ENCODE measurements around the gene SAMD11. TPM values are rescaled to one million over a fixed set of nuclear protein-coding genes. Genes with fewer than 3 reads are reported as not detected.
"Not testable (repeated sequence)": the region's sequence is repeated elsewhere in the genome, so short reads cannot be mapped to it uniquely, and the experiment has no call there.

Gene SAMD11
- total RNA-seq, 2 experiments from 2014 or later: not detected

DNA sequence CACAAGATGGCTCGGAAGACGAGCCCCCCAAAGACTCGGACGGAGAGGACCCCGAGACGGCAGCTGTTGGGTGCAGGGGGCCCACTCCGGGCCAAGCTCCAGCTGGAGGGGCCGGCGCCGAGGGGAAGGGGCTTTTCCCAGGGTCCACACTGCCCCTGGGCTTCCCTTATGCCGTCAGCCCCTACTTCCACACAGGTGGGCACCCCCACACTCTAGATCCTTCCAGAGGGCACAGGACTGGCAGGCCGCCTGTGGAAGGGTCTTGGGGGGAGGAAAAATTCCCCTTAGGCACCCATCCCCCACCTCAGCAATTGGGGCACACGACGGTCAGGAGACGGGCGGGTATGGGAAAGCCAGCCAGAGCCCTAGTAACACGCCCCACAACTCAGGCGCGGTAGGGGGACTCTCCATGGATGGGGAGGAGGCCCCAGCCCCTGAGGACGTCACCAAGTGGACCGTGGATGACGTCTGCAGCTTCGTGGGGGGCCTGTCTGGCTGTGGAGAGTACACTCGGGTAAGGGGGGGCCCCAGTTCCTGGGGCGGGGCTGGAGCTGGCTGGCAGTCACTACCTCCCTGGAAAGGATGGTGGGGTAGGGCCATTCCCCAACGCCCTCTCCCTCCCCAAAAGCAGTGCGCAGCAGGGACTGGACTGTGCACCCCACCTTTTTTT, 19.3 kb downstream of the SAMD11 start:
- Mint-ChIP-seq H3K27ac (no peak overlapping the region), H3K36me3 (ENCODE audit: low read depth) (peaks cover 16% of the 10 kb centered on the region), H3K4me3 (no peak overlapping the region), H3K27me3 (peaks cover 27% of the 10 kb centered on the region), H3K9me3 (no peaks in the 10 kb centered on the region), H3K4me1 (peaks cover 7% of the 10 kb centered on the region)
- POLR2A ChIA-PET: interaction anchor here (1.3 to 1.7 kb wide), 3 partner anchors 16 to 24 kb away, joined by 4 to 8 read pairs (median 4); partner anchors contain the start of genes NOC2L and PLEKHN1
- DNase-seq: no peak
- CTCF ChIA-PET: no interaction called here

DNA sequence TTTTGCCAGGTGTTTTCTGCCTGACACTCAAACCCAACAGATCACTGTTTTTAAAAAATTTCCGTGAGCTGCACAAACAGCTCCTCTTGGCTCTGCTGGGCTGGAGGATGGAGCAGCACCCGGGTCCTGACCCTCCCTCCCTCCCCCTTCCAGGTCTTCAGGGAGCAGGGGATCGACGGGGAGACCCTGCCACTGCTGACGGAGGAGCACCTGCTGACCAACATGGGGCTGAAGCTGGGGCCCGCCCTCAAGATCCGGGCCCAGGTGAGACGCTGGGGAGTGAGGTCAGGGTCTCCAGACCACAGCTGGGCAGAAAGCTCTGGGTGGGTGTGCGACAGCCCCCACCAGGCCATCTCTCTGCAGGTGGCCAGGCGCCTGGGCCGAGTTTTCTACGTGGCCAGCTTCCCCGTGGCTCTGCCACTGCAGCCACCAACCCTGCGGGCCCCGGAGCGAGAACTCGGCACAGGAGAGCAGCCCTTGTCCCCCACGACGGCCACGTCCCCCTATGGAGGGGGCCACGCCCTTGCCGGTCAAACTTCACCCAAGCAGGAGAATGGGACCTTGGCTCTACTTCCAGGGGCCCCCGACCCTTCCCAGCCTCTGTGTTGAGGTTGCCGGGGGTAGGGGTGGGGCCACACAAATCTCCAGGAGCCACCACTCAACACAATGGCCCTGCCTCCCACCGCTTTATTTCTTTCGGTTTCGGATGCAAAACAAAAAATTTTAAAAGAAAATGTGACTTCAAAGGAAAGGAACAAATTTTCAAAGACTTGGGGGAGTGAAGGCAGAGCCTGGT, 20.0 kb downstream of the SAMD11 start:
- Mint-ChIP-seq H3K4me3 (no peak overlapping the region), H3K36me3 (ENCODE audit: low read depth) (peaks cover 17% of the 10 kb centered on the region), H3K27ac (no peak overlapping the region), H3K4me1 (peaks cover 7% of the 10 kb centered on the region), H3K27me3 (peaks cover 20% of the 10 kb centered on the region), H3K9me3 (no peaks in the 10 kb centered on the region)
- POLR2A ChIA-PET: interaction anchor here (1.7 kb wide), 1 partner anchor 15 kb away, joined by 8 read pairs; the partner anchor contains the start of gene NOC2L
- no peak for DNase-seq
- CTCF ChIA-PET: no interaction called here

DNA sequence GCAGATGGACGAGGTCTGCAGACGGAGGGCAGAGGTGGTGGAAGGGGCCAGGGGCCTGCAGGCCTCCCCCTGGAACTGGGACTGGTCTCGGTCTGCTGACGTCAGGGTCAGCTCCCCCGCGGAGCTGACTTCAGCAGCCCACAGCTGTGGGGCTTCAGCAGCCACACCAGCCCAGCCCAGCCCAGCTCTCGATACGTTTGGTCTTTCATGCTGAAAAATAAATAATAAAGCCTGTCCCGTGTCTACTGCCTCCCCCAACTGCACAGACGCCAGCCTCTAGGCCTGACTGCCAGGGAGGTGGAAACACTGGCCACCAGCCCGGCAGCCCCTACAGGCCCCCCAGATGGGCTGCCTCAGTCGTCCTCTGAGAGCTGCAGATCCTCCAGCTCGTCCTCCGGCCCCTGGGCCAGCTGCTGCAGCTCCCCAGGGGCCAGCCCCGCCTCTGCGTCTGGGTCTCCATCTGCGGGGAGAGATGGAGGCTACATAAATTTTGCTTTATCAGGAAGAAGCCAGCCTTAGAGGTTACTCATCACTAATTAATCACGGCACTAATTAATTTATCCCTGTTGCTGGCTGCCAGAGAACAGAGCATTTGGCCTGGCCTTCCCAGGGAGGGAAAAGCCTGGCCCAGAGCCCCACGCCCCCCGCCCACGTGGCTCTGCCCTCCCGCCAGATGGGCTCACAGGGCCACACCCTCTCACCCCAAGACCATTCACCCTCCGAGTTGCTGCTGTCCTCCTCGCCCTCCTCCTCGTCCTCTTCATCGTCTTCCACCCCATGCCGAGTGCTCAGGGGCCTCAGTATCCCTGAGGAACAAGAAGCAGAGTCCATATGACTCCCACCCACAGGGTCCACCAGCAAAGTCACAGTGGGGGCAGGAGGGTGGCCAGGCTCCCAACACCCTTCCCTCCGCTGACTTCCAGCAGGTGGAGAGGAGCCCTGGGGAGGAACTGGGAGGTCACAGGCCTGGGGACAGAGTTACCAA, 20.9 kb downstream of the SAMD11 start:
- ChIA-PET POLR2A (no interaction called here), CTCF (no interaction called here)
- H3K36me3 Mint-ChIP-seq (ENCODE audit: low read depth): peaks cover 22% of the 10 kb centered on the region
- DNase-seq: no peak
- H3K27me3 Mint-ChIP-seq: peaks cover 13% of the 10 kb centered on the region
- peaks cover 7% of the 10 kb centered on the region for H3K4me1 Mint-ChIP-seq
- H3K27ac Mint-ChIP-seq: no peak overlapping the region
- H3K9me3 Mint-ChIP-seq: no peaks in the 10 kb centered on the region
- no peak overlapping the region for H3K4me3 Mint-ChIP-seq

DNA sequence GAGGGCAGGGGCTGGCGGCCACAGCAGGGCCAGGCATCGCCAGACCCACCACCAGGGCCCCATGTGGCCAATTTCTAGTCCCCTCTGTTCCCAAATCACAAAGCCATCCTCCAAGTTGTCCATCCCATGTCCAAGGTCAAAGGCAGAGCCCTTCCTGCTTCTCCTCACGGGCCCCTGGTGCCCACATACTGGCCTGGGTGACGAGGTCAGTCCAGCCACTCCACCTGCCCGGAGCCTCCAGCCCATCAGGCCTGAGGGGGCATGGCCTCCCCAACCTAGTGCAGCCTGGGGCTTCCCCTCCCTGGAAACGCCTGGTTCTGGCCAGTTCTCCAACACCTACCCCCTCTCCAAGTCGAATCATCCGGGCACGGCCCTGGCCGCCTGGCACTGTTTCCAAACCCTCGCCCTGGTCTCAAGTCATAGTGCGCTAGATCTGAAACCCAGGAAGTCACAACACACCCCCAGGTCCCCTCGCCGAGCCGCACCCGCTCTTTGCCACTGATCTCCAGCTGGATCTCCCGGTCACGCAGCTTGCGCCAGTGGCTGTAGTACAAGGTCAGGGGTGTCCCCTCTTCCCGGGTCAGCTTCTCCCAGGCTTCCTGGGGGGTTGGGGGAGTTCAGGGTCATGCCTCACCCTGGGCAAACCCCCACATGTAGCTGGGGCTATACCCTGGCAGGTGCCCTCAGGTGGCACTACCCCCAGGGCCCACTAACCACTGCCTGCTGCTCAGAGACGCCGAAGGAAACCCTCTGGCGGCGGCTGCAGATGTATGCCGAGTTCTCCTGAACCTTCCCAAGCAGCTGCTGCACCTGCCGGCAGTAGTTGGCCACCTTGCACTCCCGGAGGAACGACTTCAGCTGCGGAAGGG, 22.2 kb downstream of the SAMD11 start:
- ChIA-PET CTCF (no interaction called here), POLR2A (no interaction called here)
- no peak overlapping the region for H3K4me3 Mint-ChIP-seq
- H3K27me3 Mint-ChIP-seq: peaks cover 7% of the 10 kb centered on the region
- no peaks in the 10 kb centered on the region for H3K9me3 Mint-ChIP-seq
- peaks cover 33% of the 10 kb centered on the region for H3K36me3 Mint-ChIP-seq (ENCODE audit: low read depth)
- no peak overlapping the region for H3K27ac Mint-ChIP-seq
- DNase-seq: no peak
- H3K4me1 Mint-ChIP-seq: peaks cover 4% of the 10 kb centered on the region

DNA sequence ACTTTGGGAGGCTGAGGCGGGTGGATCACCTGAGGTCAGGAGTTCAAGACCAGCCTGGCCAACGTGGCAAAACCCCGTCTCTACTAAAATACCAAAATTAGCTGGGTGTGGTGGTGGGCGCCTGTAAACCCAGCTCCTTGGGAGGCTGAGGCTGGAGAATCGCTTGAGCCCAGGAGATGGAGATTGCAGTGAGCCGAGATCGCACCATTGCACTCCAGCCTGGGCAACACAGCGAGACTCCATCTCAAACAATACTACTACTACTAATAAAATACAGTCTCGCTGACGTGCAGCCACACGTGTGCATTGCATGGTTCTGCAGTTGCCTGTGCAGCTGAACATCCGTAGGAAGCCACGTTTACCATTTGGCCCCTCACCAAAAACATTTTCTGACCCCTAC, 23.1 kb downstream of the SAMD11 start:
- CTCF ChIA-PET: not testable (repeated sequence)

DNA sequence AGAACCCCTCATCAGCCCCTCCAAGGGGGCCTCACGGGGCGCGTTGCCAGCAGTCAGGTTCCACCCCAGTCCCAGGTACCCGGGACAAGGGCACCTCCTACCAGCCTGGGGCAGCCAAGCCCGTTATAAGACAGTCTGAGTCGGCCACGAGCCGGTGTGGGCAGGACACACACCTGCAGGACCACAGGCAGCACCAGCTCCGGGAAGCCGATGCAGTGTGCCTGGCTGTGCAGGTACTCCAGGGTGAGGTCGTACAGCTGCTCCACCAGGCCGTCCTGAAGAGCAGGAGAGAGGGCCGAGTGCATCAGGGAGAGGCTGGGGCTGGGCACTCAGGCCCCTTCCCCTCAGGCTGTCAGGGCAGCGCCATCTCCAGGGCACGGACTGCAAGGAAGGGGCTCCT, 24.2 kb downstream of the SAMD11 start:
- Mint-ChIP-seq H3K9me3 (no peaks in the 10 kb centered on the region), H3K27me3 (peaks cover 1% of the 10 kb centered on the region), H3K27ac (no peak overlapping the region), H3K36me3 (ENCODE audit: low read depth) (peaks cover 42% of the 10 kb centered on the region), H3K4me1 (no peaks in the 10 kb centered on the region), H3K4me3 (no peak overlapping the region)
- ChIA-PET CTCF (no interaction called here), POLR2A (no interaction called here)
- DNase-seq: no peak

More for the DNA sequence above, 23.1 kb downstream of the SAMD11 start:
- H3K9me3 Mint-ChIP-seq, H3K27me3 Mint-ChIP-seq, POLR2A ChIA-PET, H3K27ac Mint-ChIP-seq, DNase-seq, H3K4me3 Mint-ChIP-seq, H3K4me1 Mint-ChIP-seq: not testable (repeated sequence)
- H3K36me3 Mint-ChIP-seq (ENCODE audit: low read depth): peaks cover 39% of the 10 kb centered on the region

DNA sequence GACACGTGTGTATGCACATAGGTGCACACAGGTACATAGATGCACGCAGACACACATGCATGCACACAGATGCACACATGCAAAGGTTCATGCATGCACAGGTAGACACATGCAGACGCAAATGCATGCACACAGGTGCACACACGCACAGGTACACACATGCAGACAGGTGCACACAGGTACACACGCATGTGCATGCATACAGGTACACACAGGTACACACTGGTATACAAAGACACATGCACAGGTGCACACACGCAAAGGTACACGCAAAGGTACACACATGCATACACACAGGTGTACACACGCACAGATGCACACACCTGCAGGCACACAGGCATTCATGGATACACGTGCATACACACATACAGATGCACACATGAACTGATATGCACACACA, 26.5 kb downstream of the SAMD11 start:
- Mint-ChIP-seq H3K36me3 (ENCODE audit: low read depth) (peaks cover 47% of the 10 kb centered on the region), H3K4me3 (no peak overlapping the region), H3K9me3 (no peaks in the 10 kb centered on the region), H3K27me3 (no peaks in the 10 kb centered on the region), H3K4me1 (no peaks in the 10 kb centered on the region), H3K27ac (no peak overlapping the region)
- CTCF ChIA-PET: no interaction called here
- DNase-seq: no peak
- POLR2A ChIA-PET: no interaction called here

DNA sequence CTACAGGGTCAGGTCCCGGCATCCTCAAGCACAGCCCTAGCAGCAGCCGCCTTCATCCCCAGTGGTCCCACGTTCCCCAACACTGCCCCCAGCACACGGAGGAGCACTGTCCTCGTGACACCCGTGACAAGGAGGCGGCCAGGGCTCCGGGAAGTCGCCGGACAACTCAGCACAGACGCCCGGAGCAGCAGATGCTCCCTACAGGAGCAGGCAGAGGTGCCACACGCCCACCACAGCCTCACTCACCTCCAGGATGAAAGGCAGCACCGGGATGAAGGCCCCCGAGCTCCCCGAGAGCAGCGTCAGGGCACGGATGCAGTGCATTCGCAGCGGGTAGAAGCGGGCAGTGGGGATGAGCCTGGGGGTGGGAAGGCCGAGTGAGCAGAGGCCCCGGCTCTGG, 27.2 kb downstream of the SAMD11 start:
- Mint-ChIP-seq H3K27ac (no peak overlapping the region), H3K4me1 (no peaks in the 10 kb centered on the region), H3K36me3 (ENCODE audit: low read depth) (peaks cover 43% of the 10 kb centered on the region), H3K4me3 (no peak overlapping the region), H3K9me3 (no peaks in the 10 kb centered on the region), H3K27me3 (no peaks in the 10 kb centered on the region)
- DNase-seq: no peak
- ChIA-PET POLR2A (no interaction called here), CTCF (no interaction called here)

DNA sequence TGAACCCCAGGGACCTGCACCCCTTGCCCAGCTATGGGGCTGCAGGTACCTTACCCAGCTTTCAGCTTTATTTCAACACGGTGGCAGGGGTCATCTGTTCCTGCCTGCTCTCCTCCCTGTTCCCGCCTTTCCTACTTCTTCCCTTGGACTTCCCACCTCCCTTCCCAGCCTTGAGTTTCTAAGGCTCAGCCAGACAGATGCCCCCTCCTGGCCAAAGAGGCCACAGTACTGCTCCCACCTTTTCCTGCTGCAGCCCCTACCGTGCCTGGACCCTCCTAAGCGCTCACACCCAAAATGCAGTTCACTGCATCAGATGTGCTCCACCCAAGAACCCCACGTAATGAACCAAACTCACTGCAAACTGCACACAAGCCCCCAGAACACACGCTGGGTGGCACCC, 27.6 kb downstream of the SAMD11 start:
- no peak for DNase-seq
- Mint-ChIP-seq H3K4me1 (no peaks in the 10 kb centered on the region), H3K4me3 (no peak overlapping the region), H3K27ac (no peak overlapping the region), H3K36me3 (ENCODE audit: low read depth) (peaks cover 41% of the 10 kb centered on the region), H3K9me3 (no peaks in the 10 kb centered on the region), H3K27me3 (no peaks in the 10 kb centered on the region)
- CTCF ChIA-PET: no interaction called here
- POLR2A ChIA-PET: no interaction called here

DNA sequence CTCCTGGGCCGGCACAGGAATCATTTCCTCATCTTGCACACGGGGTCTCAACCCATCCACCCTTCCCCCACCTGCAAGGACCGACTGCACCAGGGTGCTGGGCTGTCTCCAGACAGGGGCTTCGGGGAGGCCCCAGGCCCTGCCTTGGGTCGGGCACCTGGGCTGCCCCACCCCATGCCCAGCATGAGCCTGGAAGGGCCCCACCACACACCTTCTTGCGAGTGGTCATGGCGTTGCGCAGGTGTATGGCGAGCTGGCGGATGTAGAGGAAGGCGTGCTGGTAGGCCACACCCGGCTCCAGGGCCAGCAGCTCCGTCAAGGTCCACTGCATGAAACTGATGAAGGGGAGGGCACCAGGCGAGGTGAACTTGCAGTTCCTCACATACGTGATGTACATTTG, 28.5 kb downstream of the SAMD11 start:
- Mint-ChIP-seq H3K36me3 (ENCODE audit: low read depth) (peaks cover 42% of the 10 kb centered on the region), H3K9me3 (no peaks in the 10 kb centered on the region), H3K4me3 (no peak overlapping the region), H3K4me1 (peaks cover 6% of the 10 kb centered on the region), H3K27ac (no peak overlapping the region), H3K27me3 (no peaks in the 10 kb centered on the region)
- CTCF ChIA-PET: no interaction called here
- POLR2A ChIA-PET: no interaction called here
- no peak for DNase-seq

DNA sequence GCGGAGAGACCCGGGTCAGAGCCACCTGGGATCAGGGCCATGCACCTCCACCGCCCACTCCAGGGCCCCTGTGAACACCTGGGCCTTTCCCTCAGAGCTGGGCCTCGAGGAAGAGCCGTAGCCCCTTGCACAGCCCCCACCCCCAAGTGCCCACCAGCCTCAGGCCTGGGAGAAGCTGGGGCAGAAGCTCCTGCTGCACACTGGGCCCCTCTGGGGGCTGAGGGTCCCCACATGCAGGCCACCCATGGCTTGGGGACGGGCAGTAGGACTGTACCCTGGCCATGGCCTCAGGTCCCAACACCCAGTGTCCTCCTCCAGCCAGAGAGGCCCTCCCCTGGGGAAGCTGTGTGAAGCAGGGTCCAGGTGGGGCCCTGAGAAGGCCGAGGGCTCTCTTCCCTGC, 28.9 kb downstream of the SAMD11 start:
- ChIA-PET POLR2A (interaction anchor here (0.6 kb wide), 1 partner anchor 11 kb away, joined by 3 read pairs; no protein-coding TSS in a partner anchor), CTCF (no interaction called here)
- no peak overlapping the region for H3K4me3 Mint-ChIP-seq
- H3K27ac Mint-ChIP-seq: no peak overlapping the region
- no peak for DNase-seq
- H3K27me3 Mint-ChIP-seq: no peaks in the 10 kb centered on the region
- no peaks in the 10 kb centered on the region for H3K9me3 Mint-ChIP-seq
- H3K4me1 Mint-ChIP-seq: peaks cover 10% of the 10 kb centered on the region
- H3K36me3 Mint-ChIP-seq (ENCODE audit: low read depth): peaks cover 43% of the 10 kb centered on the region

DNA sequence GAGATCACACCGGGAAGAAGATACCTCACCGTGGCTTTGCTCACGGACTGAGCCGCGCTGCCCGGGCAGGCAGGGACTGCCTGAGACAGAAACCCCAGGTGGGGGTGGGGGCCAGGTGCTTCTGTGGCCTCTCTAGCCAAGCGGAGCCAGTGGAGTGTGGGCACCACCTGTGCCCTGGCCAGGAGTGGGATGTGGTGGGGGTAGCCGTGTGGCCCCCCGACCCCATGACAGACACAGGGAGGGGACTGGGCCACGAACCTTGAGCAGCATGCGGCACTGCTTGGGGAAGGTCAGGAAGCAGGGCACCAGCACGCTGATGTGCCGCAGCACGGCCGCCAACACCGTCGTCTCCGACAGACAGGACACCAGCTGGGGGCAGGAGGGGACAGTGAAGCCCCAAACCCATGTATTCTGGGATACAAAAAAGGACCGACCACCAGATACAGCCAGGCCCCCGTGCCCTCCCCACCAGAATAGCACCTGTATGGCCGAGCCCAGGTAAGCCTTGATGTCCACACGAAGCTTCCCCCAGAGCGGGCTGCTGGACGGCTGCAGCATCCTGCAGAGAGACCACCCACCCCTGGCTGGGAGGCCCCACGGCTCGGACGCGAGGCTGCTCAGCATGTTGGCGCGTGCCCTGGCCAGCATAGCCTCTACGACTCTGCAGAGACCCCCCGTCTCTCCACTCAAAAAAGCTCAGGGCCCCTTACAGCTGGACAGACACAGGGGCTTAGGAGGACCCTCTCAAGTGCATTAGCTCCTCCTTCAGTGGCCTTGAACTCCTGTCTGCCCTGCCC, 30.0 kb downstream of the SAMD11 start:
- Mint-ChIP-seq H3K27ac (no peak overlapping the region), H3K4me3 (no peak overlapping the region), H3K36me3 (ENCODE audit: low read depth) (peaks cover 45% of the 10 kb centered on the region), H3K27me3 (no peaks in the 10 kb centered on the region), H3K4me1 (peaks cover 19% of the 10 kb centered on the region), H3K9me3 (no peaks in the 10 kb centered on the region)
- POLR2A ChIA-PET: interaction anchor here (0.5 kb wide), 1 partner anchor 59 kb away, joined by 3 read pairs; no protein-coding TSS in a partner anchor
- no peak for DNase-seq
- CTCF ChIA-PET: no interaction called here

Measured in activated CD4-positive, alpha-beta memory T cell treated with anti-CD3 and anti-CD28 coated beads, Interleukin-2, amount 10 ng/mL, durations not matched to agents 7 days and 5 days (primary cell).